OCI-LY3 (cell line): ENCODE results near the gene MGMT.

Experiments
- H2AFZ ChIP-seq: fragments of 200-600, 300-600 bp; shearing (Covaris generic); 2 replicates; pipeline ENCODE4 v1.6.0; 2014; ENCODE audit warnings: antibody characterized with exemption, low read depth, low read length
- H3K27ac ChIP-seq: fragments of 200-600, 300-600 bp; sonication (generic); 2 replicates; pipeline ENCODE4 v1.5.1; 2014; ENCODE audit warnings: mild to moderate bottlenecking, low read length, moderate library complexity, mixed read lengths
- H3K27me3 ChIP-seq: fragments of 200-600, 300-600 bp; sonication (generic); 2 replicates; pipeline ENCODE4 v1.6.1; 2014; ENCODE audit warnings: low read depth, low read length, mixed read lengths
- H3K36me3 ChIP-seq: fragments of 200-600, 300-600 bp; sonication (generic); replicated peaks from 2 replicates; pipeline ENCODE3; 2014; ENCODE audit warnings: low read depth, low read length, mixed read lengths
- H3K4me1 ChIP-seq: fragments of 300-600, 200-600 bp; sonication (generic); 2 replicates; pipeline ENCODE4 v1.6.1; 2014; ENCODE audit warnings: low read length, mixed read lengths
- H3K4me2 ChIP-seq: fragments of 200-600, 300-600 bp; sonication (generic); 2 replicates; pipeline ENCODE4 v1.6.1; 2014; ENCODE audit warnings: low read length, mixed read lengths
- H3K4me3 ChIP-seq: fragments of 300-600, 200-600 bp; sonication (generic); 2 replicates; pipeline ENCODE4 v1.5.1; 2014; ENCODE audit warnings: antibody characterized with exemption, mild to moderate bottlenecking, low read length, moderate library complexity
- H3K79me2 ChIP-seq: fragments of 300-600, 200-600 bp; shearing (Covaris generic); 2 replicates; pipeline ENCODE4 v1.6.1; 2014; ENCODE audit warnings: mild to moderate bottlenecking, low read length, mixed read lengths
- H3K9ac ChIP-seq: fragments of 300-600, 200-600 bp; shearing (Covaris generic); 2 replicates; pipeline ENCODE4 v1.6.0; 2014; ENCODE audit warnings: mild to moderate bottlenecking, low read length, moderate library complexity
- H3K9me3 ChIP-seq: fragments of 200-600, 300-600 bp; shearing (Covaris generic); 2 replicates; pipeline ENCODE4 v1.6.1; 2014; ENCODE audit warnings: low read length, mixed read lengths; ENCODE audit not compliant: insufficient read depth
- H4K20me1 ChIP-seq: fragments of 200-600, 300-600 bp; sonication (generic); 2 replicates; pipeline ENCODE4 v1.6.1; 2016; ENCODE audit warnings: low read length, mixed read lengths; ENCODE audit not compliant: insufficient read depth
- EZH2phosphoT487 ChIP-seq: fragments of 200-600 bp; shearing (Covaris generic); IDR thresholded peaks from 2 replicates; pipeline ENCODE4 v1.6.1; 2018; ENCODE audit warnings: antibody characterized with exemption, mixed run types, low read depth
- TF ChIP-seq, protein P1 (sequence below): fragments of 200-600, 300-600 bp; sonication (generic); IDR thresholded peaks from 2 replicates; pipeline ENCODE4 v1.5.1; 2014; ENCODE audit warnings: antibody characterized with exemption, low read length, low read depth

The MGMT gene

DNA sequence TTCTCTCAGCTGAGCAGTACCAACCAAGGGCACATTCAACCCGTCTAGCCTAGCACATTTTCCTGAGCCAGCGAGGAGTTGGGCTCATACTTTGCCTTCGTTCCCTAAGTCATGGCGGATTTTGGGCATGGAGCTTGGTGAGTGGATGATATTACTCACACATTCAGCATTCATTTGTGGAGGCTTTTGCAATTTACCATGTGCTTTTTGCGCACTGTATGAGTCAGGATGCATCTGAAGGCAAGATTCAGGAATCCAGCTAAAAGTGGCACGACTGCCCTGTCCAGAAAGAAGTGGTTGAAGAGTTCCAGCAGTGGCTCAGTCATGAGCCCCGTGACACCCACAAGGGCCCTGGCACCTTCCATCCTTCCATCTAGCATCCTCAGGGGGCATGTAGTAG, 24.2 kb upstream of the MGMT start:
- no peaks in the 10 kb centered on the region for H3K27me3 ChIP-seq
- H2AFZ ChIP-seq = no peak overlapping the region
- H3K4me1 ChIP-seq = no peaks in the 10 kb centered on the region
- no peaks in the 10 kb centered on the region for H3K9me3 ChIP-seq
- H3K79me2 ChIP-seq = no peaks in the 10 kb centered on the region
- H3K36me3 ChIP-seq = no peaks in the 10 kb centered on the region
- no peak for TF ChIP-seq EZH2phosphoT487
- TF ChIP-seq, protein P1, sequence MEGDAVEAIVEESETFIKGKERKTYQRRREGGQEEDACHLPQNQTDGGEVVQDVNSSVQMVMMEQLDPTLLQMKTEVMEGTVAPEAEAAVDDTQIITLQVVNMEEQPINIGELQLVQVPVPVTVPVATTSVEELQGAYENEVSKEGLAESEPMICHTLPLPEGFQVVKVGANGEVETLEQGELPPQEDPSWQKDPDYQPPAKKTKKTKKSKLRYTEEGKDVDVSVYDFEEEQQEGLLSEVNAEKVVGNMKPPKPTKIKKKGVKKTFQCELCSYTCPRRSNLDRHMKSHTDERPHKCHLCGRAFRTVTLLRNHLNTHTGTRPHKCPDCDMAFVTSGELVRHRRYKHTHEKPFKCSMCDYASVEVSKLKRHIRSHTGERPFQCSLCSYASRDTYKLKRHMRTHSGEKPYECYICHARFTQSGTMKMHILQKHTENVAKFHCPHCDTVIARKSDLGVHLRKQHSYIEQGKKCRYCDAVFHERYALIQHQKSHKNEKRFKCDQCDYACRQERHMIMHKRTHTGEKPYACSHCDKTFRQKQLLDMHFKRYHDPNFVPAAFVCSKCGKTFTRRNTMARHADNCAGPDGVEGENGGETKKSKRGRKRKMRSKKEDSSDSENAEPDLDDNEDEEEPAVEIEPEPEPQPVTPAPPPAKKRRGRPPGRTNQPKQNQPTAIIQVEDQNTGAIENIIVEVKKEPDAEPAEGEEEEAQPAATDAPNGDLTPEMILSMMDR = no peak
- no peak overlapping the region for H3K9ac ChIP-seq
- H4K20me1 ChIP-seq = no peaks in the 10 kb centered on the region
- no peak overlapping the region for H3K4me2 ChIP-seq
- no peak overlapping the region for H3K27ac ChIP-seq
- H3K4me3 ChIP-seq = no peak overlapping the region

DNA sequence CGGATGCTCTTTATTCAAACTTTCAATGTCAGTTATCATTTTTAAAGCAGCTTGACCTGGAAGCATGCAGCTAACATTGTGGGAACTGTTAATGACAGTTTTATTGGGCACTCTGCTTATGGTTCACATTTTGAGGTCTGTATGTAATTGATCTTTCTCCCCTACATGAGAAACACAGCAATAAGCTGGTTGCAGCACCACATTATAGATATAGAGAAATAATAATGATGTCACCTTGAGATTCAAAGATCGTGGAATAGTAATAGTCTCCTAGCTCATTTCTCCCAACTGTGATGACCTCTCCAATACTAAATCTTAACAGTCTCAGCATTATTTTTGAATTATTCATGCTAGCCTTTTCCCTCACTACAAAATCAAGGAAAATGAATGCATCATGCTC, 22.7 kb upstream of the MGMT start:
- H3K9ac ChIP-seq = no peak overlapping the region
- H4K20me1 ChIP-seq = no peaks in the 10 kb centered on the region
- no peaks in the 10 kb centered on the region for H3K79me2 ChIP-seq
- no peaks in the 10 kb centered on the region for H3K36me3 ChIP-seq
- TF ChIP-seq, protein P1 = no peak
- TF ChIP-seq EZH2phosphoT487 = no peak
- no peaks in the 10 kb centered on the region for H3K27me3 ChIP-seq
- H3K9me3 ChIP-seq = no peaks in the 10 kb centered on the region
- no peak overlapping the region for H3K4me2 ChIP-seq
- H3K27ac ChIP-seq = no peak overlapping the region
- H2AFZ ChIP-seq = no peak overlapping the region
- no peaks in the 10 kb centered on the region for H3K4me1 ChIP-seq
- no peak overlapping the region for H3K4me3 ChIP-seq

DNA sequence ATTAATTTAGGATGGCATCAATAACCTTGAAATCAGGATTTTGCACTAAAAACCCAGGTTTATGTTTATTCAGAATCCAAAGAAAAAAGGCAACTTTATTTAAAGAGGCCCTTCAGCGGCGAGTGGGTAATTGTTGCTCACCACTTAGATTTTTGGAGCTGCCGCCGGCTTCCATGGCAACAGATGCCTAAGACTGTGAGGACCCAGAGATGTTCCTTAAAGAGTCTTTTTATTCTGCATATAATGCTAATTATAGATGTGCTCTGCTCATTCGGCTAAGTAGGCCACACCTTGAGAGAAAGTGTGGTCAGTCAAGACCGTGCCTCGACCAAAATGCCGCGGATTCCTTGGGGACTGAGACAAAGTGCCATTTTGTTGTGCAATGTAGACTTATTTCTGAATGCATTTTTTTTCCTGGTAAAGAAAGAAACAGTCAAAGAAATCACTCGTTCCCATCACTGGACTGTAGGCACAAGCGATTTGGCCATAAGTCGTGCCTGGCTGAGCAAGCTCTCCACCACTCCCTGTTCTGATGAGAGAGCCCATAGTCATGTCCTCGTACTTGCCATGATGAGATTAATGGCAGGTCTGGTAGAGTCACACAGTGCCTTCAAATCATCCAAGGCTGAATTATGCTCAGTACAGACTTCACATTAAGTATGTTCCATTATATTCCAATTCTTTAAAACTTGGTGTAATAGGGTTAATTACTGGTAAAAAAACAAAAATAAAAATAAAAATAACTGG, 21.4 kb upstream of the MGMT start:
- Histone ChIP-seq H3K27me3 (no peaks in the 10 kb centered on the region), H3K4me2 (no peak overlapping the region), H3K4me1 (no peaks in the 10 kb centered on the region), H2AFZ (no peak overlapping the region), H3K27ac (no peak overlapping the region), H3K9ac (no peak overlapping the region), H3K79me2 (no peaks in the 10 kb centered on the region), H3K9me3 (no peaks in the 10 kb centered on the region), H4K20me1 (no peaks in the 10 kb centered on the region), H3K4me3 (no peak overlapping the region), H3K36me3 (no peaks in the 10 kb centered on the region)
- no peak for TF ChIP-seq EZH2phosphoT487
- TF ChIP-seq, protein P1 = no peak

DNA sequence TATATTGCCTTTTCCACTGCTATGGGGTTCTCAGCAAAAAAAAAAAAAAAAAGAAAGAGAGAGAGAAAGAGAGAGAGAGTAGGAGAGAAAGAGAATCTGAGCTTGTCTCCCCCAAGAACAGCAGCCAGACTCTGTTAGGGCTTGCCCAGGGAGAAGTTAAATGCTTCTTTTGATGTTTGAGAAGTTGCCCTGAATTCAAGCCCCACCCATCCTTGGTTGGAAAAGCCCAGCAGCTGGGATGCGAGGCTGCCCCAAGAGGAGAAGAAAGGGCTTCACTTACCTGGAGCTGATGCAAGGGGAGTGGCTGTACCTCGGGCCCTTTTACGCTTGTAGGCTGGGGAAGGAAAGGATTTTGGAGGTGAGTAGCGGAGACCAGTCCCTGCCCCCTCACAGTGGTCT, 20.9 kb upstream of the MGMT start:
- Histone ChIP-seq H3K36me3 (no peaks in the 10 kb centered on the region), H4K20me1 (no peaks in the 10 kb centered on the region), H3K4me1 (no peaks in the 10 kb centered on the region), H2AFZ (no peak overlapping the region), H3K9ac (no peak overlapping the region), H3K27me3 (no peaks in the 10 kb centered on the region), H3K79me2 (no peaks in the 10 kb centered on the region), H3K4me2 (no peak overlapping the region), H3K27ac (no peak overlapping the region), H3K4me3 (no peak overlapping the region), H3K9me3 (no peaks in the 10 kb centered on the region)
- no peak for TF ChIP-seq EZH2phosphoT487
- TF ChIP-seq, protein P1 = no peak
